ENCODE measurements around the gene CHD9. TPM values are rescaled to one million over a fixed set of nuclear protein-coding genes. Genes with fewer than 3 reads are reported as not detected.

Gene CHD9
- total RNA-seq, 1 donor from 2014 or later, result 99.0 TPM

- DNase-seq (ENCODE audit: extremely low spot score, unreplicated experiment), result no peak
- TF ChIP-seq CTCF (IDR thresholded peaks at IDR 0.05), result no peak
- no peak overlapping the region for H3K4me3 Mint-ChIP-seq (ENCODE audit: unreplicated experiment)
- peaks cover 10% of the 10 kb centered on the region for H3K27me3 Mint-ChIP-seq (ENCODE audit: unreplicated experiment)
- no peaks in the 10 kb centered on the region for H3K9me3 Mint-ChIP-seq (ENCODE audit: unreplicated experiment)
- no peaks in the 10 kb centered on the region for H3K4me1 Mint-ChIP-seq (ENCODE audit: unreplicated experiment)
- H3K27ac Mint-ChIP-seq (ENCODE audit: unreplicated experiment), result no peak overlapping the region
- H3K36me3 Mint-ChIP-seq (ENCODE audit: unreplicated experiment), result no peaks in the 10 kb centered on the region
Measured at GRCh38 chr16:53370827-53371226, 316.0 kb downstream of the CHD9 start.

GRCh38 chr16:53372992-53373871, 318.4 kb downstream of the CHD9 start:
- Mint-ChIP-seq H3K9me3 (ENCODE audit: unreplicated experiment) (no peaks in the 10 kb centered on the region), H3K36me3 (ENCODE audit: unreplicated experiment) (no peaks in the 10 kb centered on the region), H3K27me3 (ENCODE audit: unreplicated experiment) (peaks cover 18% of the 10 kb centered on the region), H3K4me1 (ENCODE audit: unreplicated experiment) (no peaks in the 10 kb centered on the region), H3K4me3 (ENCODE audit: unreplicated experiment) (no peak overlapping the region), H3K27ac (ENCODE audit: unreplicated experiment) (no peak overlapping the region)
- no peak for TF ChIP-seq CTCF (IDR thresholded peaks at IDR 0.05)
- DNase-seq (ENCODE audit: extremely low spot score, unreplicated experiment), result no peak

- DNase-seq (ENCODE audit: extremely low spot score, unreplicated experiment), result no peak
- Mint-ChIP-seq H3K4me3 (ENCODE audit: unreplicated experiment) (no peak overlapping the region), H3K27me3 (ENCODE audit: unreplicated experiment) (peaks cover 17% of the 10 kb centered on the region), H3K9me3 (ENCODE audit: unreplicated experiment) (no peaks in the 10 kb centered on the region), H3K4me1 (ENCODE audit: unreplicated experiment) (no peaks in the 10 kb centered on the region), H3K27ac (ENCODE audit: unreplicated experiment) (no peak overlapping the region), H3K36me3 (ENCODE audit: unreplicated experiment) (no peaks in the 10 kb centered on the region)
- no peak for TF ChIP-seq CTCF (IDR thresholded peaks at IDR 0.05)
Measured at GRCh38 chr16:53374800-53375199, 320.0 kb downstream of the CHD9 start.

GRCh38 chr16:53378138-53378537, 323.3 kb downstream of the CHD9 start:
- Mint-ChIP-seq H3K27me3 (ENCODE audit: unreplicated experiment) (peaks cover 19% of the 10 kb centered on the region), H3K9me3 (ENCODE audit: unreplicated experiment) (no peaks in the 10 kb centered on the region), H3K4me3 (ENCODE audit: unreplicated experiment) (no peak overlapping the region), H3K4me1 (ENCODE audit: unreplicated experiment) (no peaks in the 10 kb centered on the region), H3K36me3 (ENCODE audit: unreplicated experiment) (no peaks in the 10 kb centered on the region), H3K27ac (ENCODE audit: unreplicated experiment) (no peak overlapping the region)
- TF ChIP-seq CTCF (IDR thresholded peaks at IDR 0.05), result no peak
- no peak for DNase-seq (ENCODE audit: extremely low spot score, unreplicated experiment)

Other genes with a start within 250 kb of the CHD9 start
- gene CHD9NB, start 2.1 kb upstream of the CHD9 start, total RNA-seq, result 3.4 and 4.8 TPM in 2 replicates

Measured in osteocyte (in vitro differentiated cells).